ENCODE data around the gene INPP5D. TPM values are rescaled to one million over a fixed set of nuclear protein-coding genes. Genes with fewer than 3 reads are reported as not detected.
A peak's percentile ranks its signal among the peaks of the same experiment; 100 is the strongest.
"Not testable (repeated sequence)": the region's sequence is repeated elsewhere in the genome, so short reads cannot be mapped to it uniquely, and the experiment has no call there.

The INPP5D gene
- total and polyA plus RNA-seq, 12 donors = 3.4 to 29.4 (median 14.3) TPM

DNA sequence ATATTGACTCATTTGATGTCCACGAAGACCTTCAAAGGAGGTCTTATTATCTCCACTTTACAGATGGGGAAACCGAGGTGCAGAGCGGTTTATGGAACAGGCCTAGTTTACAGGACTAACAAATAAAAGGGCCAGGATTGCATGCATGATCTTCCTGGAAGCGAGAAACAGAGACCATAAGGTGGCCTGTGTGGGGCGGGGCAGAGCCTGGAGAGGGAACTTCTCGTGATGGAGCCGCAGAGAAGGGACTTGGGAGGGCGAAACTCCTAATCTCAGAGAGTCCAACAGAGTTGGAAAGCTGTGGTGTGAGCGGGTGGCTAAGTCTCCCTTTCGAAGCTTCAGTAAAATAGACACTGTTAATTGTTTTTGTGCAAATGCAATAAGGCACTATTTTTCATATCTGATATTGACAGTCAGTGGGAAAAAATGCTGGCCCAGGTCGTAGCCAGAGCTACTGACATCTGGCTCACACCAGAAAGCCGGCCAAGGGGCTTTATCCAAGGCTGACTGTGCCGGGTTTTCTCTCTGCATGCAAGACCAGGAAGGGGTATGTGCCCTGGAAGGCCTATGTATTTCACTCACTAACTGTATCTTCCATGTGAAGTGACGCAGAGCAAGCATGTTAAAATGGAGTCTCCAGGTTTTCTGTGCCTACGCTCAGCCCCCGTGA is 4.5 kb downstream of the INPP5D start:
- no peaks in the 10 kb centered on the region for H3K9me3 ChIP-seq (replicated peaks in 1 of 3)
- no peak for DNase-seq
- intact Hi-C loops (cut with DNase I) = loop anchor here in 1 of 2 donors (10.0 kb wide), 1 partner anchor 180 kb away; no protein-coding TSS in a partner anchor
- H3K27ac ChIP-seq = no peak overlapping the region
- no peaks in the 10 kb centered on the region for H3K27me3 ChIP-seq
- TF ChIP-seq, protein P1, sequence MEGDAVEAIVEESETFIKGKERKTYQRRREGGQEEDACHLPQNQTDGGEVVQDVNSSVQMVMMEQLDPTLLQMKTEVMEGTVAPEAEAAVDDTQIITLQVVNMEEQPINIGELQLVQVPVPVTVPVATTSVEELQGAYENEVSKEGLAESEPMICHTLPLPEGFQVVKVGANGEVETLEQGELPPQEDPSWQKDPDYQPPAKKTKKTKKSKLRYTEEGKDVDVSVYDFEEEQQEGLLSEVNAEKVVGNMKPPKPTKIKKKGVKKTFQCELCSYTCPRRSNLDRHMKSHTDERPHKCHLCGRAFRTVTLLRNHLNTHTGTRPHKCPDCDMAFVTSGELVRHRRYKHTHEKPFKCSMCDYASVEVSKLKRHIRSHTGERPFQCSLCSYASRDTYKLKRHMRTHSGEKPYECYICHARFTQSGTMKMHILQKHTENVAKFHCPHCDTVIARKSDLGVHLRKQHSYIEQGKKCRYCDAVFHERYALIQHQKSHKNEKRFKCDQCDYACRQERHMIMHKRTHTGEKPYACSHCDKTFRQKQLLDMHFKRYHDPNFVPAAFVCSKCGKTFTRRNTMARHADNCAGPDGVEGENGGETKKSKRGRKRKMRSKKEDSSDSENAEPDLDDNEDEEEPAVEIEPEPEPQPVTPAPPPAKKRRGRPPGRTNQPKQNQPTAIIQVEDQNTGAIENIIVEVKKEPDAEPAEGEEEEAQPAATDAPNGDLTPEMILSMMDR (IDR thresholded peaks at IDR 0.05) = no peak
- no peak for TF ChIP-seq POLR2A (IDR thresholded peaks at IDR 0.05)
- H3K4me1 ChIP-seq (replicated peaks in 1 of 2) = no peaks in the 10 kb centered on the region
- H3K36me3 ChIP-seq (replicated peaks in 1 of 2) = no peaks in the 10 kb centered on the region
- 74 to 88% (median 83%) methylated on average over 15 to 16 of the region's 16 CpGs for WGBS, 4 donors
- no peak overlapping the region for H3K4me3 ChIP-seq

DNA sequence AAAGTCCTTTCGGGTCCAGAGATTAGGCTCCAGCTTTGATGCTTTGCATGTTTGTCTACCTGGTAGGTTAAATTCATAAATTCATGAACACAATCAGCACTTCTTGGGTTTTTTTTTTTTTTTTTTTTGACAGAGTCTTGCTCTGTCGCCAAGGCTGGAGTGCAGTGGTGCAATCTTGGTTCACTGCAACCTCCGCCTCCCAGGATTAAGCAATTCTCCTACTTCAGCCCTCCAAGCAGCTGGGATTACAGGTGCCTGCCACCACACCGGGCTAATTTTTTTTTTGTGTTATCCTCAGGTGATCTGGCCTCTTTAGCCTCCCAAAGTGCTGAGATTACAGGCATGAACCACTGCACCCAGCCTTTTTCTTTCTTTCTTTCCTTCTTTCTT is 5.1 kb downstream of the INPP5D start:
- DNase-seq = peak in 1 of 7 donors; percentile 14
- 66 to 79% (median 72%) methylated on average over 4 of the region's 4 CpGs for WGBS, 4 donors

DNA sequence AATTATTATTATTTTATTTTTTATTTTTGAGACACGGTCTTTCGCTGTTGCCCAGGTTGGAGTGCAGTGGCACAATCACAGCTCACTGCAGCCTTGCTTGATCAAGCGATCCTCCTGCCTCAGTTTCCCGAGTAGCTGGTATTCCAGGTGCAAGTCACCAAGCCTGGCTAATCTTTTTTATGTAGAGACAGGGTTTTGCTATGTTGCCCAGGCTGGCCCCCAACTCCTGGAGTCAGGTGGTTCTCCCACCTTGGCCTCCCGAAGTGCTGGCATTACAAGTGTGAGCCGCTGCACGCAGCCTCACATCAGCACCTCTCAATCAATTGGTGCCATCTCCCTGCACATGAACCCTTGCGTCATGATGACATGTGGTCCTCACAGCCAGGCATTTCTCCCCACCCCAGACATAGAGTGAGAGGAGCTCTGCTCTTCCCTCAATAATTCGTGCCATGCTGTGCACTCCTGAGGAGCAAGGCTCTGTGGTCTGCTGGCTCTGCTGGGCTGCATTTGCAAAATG is 5.9 kb downstream of the INPP5D start:
- Histone ChIP-seq H3K9me3 (replicated peaks in 1 of 3) (no peaks in the 10 kb centered on the region), H3K27me3 (no peaks in the 10 kb centered on the region), H3K4me3 (no peak overlapping the region), H3K27ac (no peak overlapping the region), H3K36me3 (replicated peaks in 1 of 2) (no peaks in the 10 kb centered on the region), H3K4me1 (replicated peaks in 1 of 2) (no peaks in the 10 kb centered on the region)
- 85 to 90% (median 88%) methylated on average over 9 of the region's 9 CpGs for WGBS, 4 donors
- DNase-seq = peak in 3 of 7 donors; percentile 4 to 6 (median 5)
- intact Hi-C loops (cut with DNase I) = loop anchor here in 1 of 2 donors (10.0 kb wide), 1 partner anchor 179 kb away; no protein-coding TSS in a partner anchor
- TF ChIP-seq, protein P1 (IDR thresholded peaks at IDR 0.05) = no peak
- no peak for TF ChIP-seq POLR2A (IDR thresholded peaks at IDR 0.05)

More for the DNA sequence above, 5.1 kb downstream of the INPP5D start:
- not testable (repeated sequence) for H3K27ac ChIP-seq; H3K4me1 ChIP-seq (replicated peaks in 1 of 2); H3K36me3 ChIP-seq (replicated peaks in 1 of 2); H3K4me3 ChIP-seq; H3K9me3 ChIP-seq (replicated peaks in 1 of 3); H3K27me3 ChIP-seq
- intact Hi-C loops (cut with DNase I) = loop anchor here in 1 of 2 donors (10.0 kb wide), 1 partner anchor 180 kb away; no protein-coding TSS in a partner anchor

DNA sequence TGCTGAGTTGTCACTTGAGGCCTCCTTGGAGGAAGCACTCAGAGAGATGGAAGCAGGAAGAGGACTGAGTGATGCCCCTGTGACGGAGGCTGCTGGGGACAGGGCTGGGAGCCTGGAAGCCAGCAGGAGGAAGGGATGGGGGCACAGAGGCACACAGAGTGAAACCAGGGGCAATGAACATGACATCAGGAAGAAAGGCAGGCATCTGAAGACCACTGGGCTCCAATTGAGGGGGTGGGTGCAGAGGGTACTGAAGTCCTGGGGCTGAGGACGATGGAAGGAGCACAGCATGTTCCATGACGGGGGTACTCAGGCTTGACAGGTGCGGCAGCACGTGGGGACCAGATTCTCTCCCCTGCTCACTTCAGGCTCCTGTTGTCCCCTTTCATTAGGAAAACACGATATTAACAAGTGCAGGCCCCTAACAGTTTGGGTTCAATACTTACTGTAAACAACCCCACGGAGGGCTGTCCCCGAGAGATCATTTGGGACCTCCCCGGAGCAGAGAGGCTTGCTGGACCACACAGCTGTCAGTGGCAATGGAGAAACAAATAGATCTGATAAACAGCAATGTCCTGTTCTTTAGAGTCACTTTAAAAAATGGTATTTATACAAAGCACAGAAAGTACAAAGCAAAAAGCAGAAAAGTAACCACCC is 8.7 kb downstream of the INPP5D start:
- intact Hi-C loops (cut with DNase I) = loop anchor here in 1 of 2 donors (10.0 kb wide), 1 partner anchor 176 kb away; no protein-coding TSS in a partner anchor

More for the DNA sequence above, 8.7 kb downstream of the INPP5D start:
- Histone ChIP-seq H3K27me3 (no peaks in the 10 kb centered on the region), H3K9me3 (replicated peaks in 1 of 3) (no peaks in the 10 kb centered on the region), H3K4me1 (replicated peaks in 1 of 2) (no peaks in the 10 kb centered on the region), H3K27ac (no peak overlapping the region), H3K36me3 (replicated peaks in 1 of 2) (no peaks in the 10 kb centered on the region), H3K4me3 (no peak overlapping the region)
- 64 to 76% (median 73%) methylated on average over 9 of the region's 9 CpGs for WGBS, 4 donors
- peak in 1 of 7 donors; percentile 15 for DNase-seq
- no peak for TF ChIP-seq POLR2A (IDR thresholded peaks at IDR 0.05)
- TF ChIP-seq, protein P1 (IDR thresholded peaks at IDR 0.05) = no peak
